Kidney epithelial cell (primary cell): ENCODE results near the gene DDIAS. TPM values are rescaled to one million over a fixed set of nuclear protein-coding genes. Genes with fewer than 3 reads are reported as not detected.
A peak's percentile ranks its signal among the peaks of the same experiment; 100 is the strongest.

Experiments used
- DNase-seq: peaks from one replicate; pipeline ENCODE4 v3.0.0-alpha.2; 2010; ENCODE audit warnings: low read depth
- H3K27me3 ChIP-seq: 2 replicates; pipeline ENCODE4 v1.6.0; 2011; ENCODE audit warnings: low read length; ENCODE audit not compliant: control insufficient read depth, insufficient read depth
- H3K36me3 ChIP-seq: 2 replicates; pipeline ENCODE4 v1.5.1; 2011; ENCODE audit warnings: low read length; ENCODE audit not compliant: control insufficient read depth, insufficient read depth
- H3K4me3 ChIP-seq: 2 replicates; pipeline ENCODE4 v1.5.1; 2011; ENCODE audit warnings: low read depth, mild to moderate bottlenecking, control low read depth, low read length
- CTCF ChIP-seq: IDR thresholded peaks from 2 replicates; pipeline ENCODE4 v1.5.1; 2011; ENCODE audit warnings: mild to moderate bottlenecking, moderate library complexity, low read length, control low read depth, inconsistent platforms; ENCODE audit not compliant: insufficient read depth, poor library complexity, severe bottlenecking
- total RNA-seq: library from RNA; depleted of rRNA; stranded (reverse); fragments of >200 nt; gene quantifications from 2 replicates; pipeline ENCODE4 v1.2.3, GENCODE V29; 2015

DDIAS gene
- total RNA-seq, 1 donor from 2014 or later, result 1.6 TPM

GRCh38 chr11:82979824-82980223 lies 78.3 kb downstream of the DDIAS start:
- Histone ChIP-seq H3K4me3 (no peak overlapping the region), H3K36me3 (no peaks in the 10 kb centered on the region), H3K27me3 (no peaks in the 10 kb centered on the region)
- no peak for DNase-seq
- no peak for TF ChIP-seq CTCF

GRCh38 chr11:82980292-82980691 lies 78.8 kb downstream of the DDIAS start:
- Histone ChIP-seq H3K27me3 (no peaks in the 10 kb centered on the region), H3K4me3 (no peak overlapping the region), H3K36me3 (no peaks in the 10 kb centered on the region)
- DNase-seq, result peak; percentile 58
- no peak for TF ChIP-seq CTCF

DNA sequence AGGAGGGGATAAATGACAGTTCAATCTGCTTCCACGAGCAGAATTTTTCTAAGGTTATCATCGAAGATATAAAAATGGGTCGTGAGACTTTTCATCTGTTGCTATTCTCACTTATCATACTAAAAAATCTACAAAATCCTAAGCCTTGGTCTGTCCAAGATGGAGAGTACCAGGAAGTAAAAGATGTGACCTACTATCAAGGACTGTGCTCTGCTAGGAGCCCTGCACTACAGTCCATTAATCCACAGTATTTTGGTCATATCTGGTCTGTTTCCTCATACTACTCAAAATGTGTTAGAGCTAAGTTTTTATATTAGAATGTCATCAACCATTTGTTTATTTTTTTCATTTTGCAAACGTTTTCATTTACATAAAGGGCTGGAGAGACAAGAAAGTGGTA lies 79.4 kb downstream of the DDIAS start:
- no peak for TF ChIP-seq CTCF
- Histone ChIP-seq H3K27me3 (no peaks in the 10 kb centered on the region), H3K36me3 (no peaks in the 10 kb centered on the region), H3K4me3 (no peak overlapping the region)
- no peak for DNase-seq

GRCh38 chr11:82981852-82982251 lies 80.3 kb downstream of the DDIAS start:
- TF ChIP-seq CTCF, result no peak
- no peak for DNase-seq
- no peaks in the 10 kb centered on the region for H3K27me3 ChIP-seq
- no peaks in the 10 kb centered on the region for H3K36me3 ChIP-seq
- no peak overlapping the region for H3K4me3 ChIP-seq

Other genes with a start within 250 kb of the DDIAS start
- 0.38 and 0.48 TPM in 2 replicates for gene FAM181B, start 167.9 kb upstream of the DDIAS start, total RNA-seq
- gene PRCP, start 1.3 kb upstream of the DDIAS start, total RNA-seq, result 23.7 and 29.7 TPM in 2 replicates
- gene RAB30, start 170.2 kb downstream of the DDIAS start, total RNA-seq, result 1.6 and 5.8 TPM in 2 replicates